Lower leg skin (tissue), 4 donors: ENCODE measurements around the gene SCFD2. TPM values are rescaled to one million over a fixed set of nuclear protein-coding genes. Genes with fewer than 3 reads are reported as not detected.

Experiments
- DNase-seq, 2 donors: peaks; one replicate each; pipeline ENCODE4 v3.0.0-alpha.2; 2019; ENCODE audit warnings: low spot score in 2 of 2
- H3K4me3 ChIP-seq: fragments of 200-600 bp; sonication (generic); 2 replicates; pipeline ENCODE4 v1.5.1; 2017; ENCODE audit warnings: mild to moderate bottlenecking, low read depth; ENCODE audit not compliant: poor library complexity, severe bottlenecking
- CTCF ChIP-seq, 3 donors: fragments of 450-650 bp; IDR thresholded peaks; one replicate each; pipeline ENCODE4 v1.5.1; 2016; ENCODE audit warnings: antibody characterized with exemption in 3 of 3, mild to moderate bottlenecking in 3 of 3, moderate library complexity in 2 of 3
- POLR2A ChIP-seq, 2 donors: fragments of 450-650 bp; IDR thresholded peaks; one replicate each; pipeline ENCODE4 v1.6.1; 2016 to 2017; ENCODE audit warnings: antibody characterized with exemption in 2 of 2, mild to moderate bottlenecking in 1 of 2, moderate library complexity in 1 of 2
- WGBS, 2 donors: methylation state at CpG; one replicate each; pipeline ENCODE4 v1.1.5; 2018; 5-methylcytosine and 5-hydroxymethylcytosine counted together
- intact Hi-C: fragments of 100-400 bp; cut with DNase I; formaldehyde crosslinking; loops from one replicate; pipeline ENCODE4 v1.15.0; 2023; ENCODE audit warnings: low total_unique reads
- total RNA-seq, 4 donors: library from RNA; depleted of rRNA; stranded (reverse); fragments of >200 nt; gene quantifications; one replicate each; pipeline ENCODE4 v1.1.0, GENCODE V29; 2016

The SCFD2 gene
- total RNA-seq, 4 donors from 2014 or later, result 13.6 to 23.3 (median 19.0) TPM

- WGBS, 2 donors, result 13 to 38% methylated on average over 1 of the region's 1 CpG
- DNase-seq, result peak in 1 of 2 donors; percentile 41
- H3K4me3 ChIP-seq, result no peak overlapping the region
- intact Hi-C loops, result no loop called here
- TF ChIP-seq POLR2A (IDR thresholded peaks at IDR 0.05) (no peak), CTCF (IDR thresholded peaks at IDR 0.05) (no peak)
Observed at GRCh38 chr4:53088152-53088551, 277.7 kb downstream of the SCFD2 start.

DNA sequence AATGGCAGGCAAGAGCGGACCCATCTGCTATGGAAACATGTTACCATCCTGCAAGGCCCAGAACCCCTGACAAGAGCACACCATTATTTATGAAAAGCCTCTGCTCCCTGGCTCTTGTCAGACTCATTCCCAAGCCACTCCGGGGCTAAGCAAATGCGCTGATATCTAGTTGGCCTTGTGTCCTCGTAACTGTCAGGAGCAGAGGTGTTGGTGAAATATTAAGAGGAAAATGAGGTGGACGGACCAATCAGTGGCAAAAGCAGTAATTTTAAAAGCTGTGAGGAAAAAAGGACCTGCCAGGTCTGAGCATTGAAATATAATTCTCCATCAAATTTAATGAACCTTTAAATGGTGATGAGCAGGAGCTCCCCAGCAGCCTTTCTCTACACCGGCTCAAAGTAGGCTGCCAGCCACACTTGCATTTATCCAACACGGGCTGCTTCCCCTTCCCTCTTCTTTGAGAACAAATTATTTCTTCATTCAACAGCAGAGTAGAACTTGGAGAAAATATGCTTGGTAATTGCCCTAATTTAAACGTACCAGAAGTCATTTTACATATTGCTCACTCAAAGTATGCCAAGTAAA, 289.4 kb downstream of the SCFD2 start:
- TF ChIP-seq POLR2A (IDR thresholded peaks at IDR 0.05) (no peak), CTCF (IDR thresholded peaks at IDR 0.05) (no peak)
- intact Hi-C loops, result no loop called here
- 93 to 94% methylated on average over 8 of the region's 8 CpGs for WGBS, 2 donors
- H3K4me3 ChIP-seq, result no peak overlapping the region
- no peak for DNase-seq

- 90 to 97% methylated on average over 1 of the region's 1 CpG for WGBS, 2 donors
- DNase-seq, result no peak
- no peak overlapping the region for H3K4me3 ChIP-seq
- intact Hi-C loops, result no loop called here
- TF ChIP-seq POLR2A (IDR thresholded peaks at IDR 0.05), result no peak
- no peak for TF ChIP-seq CTCF (IDR thresholded peaks at IDR 0.05)
Observed at GRCh38 chr4:53075162-53075785, 290.6 kb downstream of the SCFD2 start.

DNA sequence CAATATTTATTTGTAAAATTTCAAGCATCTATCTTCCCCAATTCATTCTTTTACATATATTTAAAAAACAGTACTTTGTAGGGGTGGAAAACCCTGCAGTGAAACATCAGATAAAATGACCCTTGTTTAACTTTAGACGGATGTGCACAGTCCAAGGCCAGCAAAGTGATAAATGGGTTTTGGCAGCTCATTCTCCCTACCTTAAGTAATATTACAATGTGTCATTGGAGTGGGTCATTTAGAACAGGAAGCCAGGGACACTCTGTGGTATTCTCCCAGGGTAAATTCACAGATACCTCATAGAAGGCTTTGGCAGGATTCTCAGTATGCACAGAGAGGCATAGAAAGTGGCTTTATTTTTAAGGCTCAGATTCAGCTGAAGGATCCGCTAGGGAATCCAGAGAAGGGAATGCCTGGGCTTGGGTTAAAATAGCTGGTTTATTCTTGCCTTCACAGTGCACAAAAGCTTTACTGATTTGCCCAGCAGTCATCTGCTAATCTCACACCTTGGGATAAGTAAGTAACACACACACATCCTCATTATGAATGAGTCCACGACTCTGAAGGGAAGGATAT, 297.0 kb downstream of the SCFD2 start:
- WGBS, 2 donors, result 77 to 83% methylated on average over 3 of the region's 3 CpGs
- TF ChIP-seq POLR2A (IDR thresholded peaks at IDR 0.05) (no peak), CTCF (IDR thresholded peaks at IDR 0.05) (no peak)
- intact Hi-C loops, result no loop called here
- no peak overlapping the region for H3K4me3 ChIP-seq
- DNase-seq, result no peak

DNA sequence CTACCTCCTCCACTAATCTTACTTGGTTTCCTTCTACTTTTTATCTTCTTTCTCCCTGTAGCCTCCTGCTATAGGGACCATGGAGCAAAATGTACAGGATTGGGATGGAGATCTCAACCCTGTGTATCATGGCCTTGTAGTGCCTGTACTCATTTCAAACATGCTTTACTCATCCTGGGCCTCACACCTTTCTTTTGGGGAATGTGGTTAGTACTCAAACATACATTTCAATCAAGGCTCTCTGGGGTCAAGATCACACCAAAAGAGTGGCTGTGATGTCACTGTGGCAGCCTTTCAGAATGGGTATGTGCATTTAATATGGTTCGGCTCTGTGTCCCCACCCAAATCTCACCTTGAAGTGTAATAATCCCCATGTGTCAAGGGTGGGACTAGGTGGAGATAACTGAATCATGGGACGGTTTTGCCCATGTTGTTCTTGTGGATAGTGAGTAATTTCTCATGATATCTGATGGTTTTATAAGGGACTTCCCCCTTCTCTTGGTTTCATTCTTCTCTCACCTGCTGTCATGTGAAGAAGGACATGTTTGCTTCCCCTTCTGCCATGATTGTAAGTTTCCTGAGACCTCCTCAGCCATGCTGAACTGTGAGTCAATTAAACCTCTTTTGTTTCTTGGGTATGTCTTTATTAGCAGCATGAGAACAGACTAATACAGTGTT, 298.6 kb downstream of the SCFD2 start:
- intact Hi-C loops, result no loop called here
- no peak overlapping the region for H3K4me3 ChIP-seq
- no peak for TF ChIP-seq CTCF (IDR thresholded peaks at IDR 0.05)
- TF ChIP-seq POLR2A (IDR thresholded peaks at IDR 0.05), result no peak
- no peak for DNase-seq
- 86 to 94% methylated on average over 2 of the region's 2 CpGs for WGBS, 2 donors
